Measurements from ENCODE around the gene IL23R.

DNA sequence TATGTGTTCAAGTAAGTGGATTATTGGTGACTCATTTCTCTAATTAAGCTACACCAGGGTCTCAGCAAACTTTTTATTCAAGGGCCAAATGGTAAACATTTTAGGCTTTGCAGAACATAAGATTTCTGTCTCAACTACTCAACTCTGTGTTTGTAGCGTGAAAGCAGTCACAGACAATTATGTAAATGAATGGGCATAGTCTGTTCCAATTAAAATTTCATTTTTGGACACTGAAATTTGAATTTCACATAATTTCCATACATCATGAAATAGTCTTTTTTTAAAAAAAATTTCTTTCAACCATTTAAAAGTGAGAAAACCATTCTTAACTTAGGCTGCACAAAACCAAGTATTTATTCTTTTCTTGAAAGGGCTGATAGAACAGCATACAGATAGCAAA lies 50.1 kb downstream of the IL23R start:
- TF ChIP-seq CTCF (IDR thresholded peaks at IDR 0.05) = no peak
- no peak for TF ChIP-seq POLR2A (IDR thresholded peaks at IDR 0.05)
